RPMI8226 (cell line): Measurements from ENCODE around the gene ITPK1.

Experiments used
- DNase-seq: peaks from one replicate; pipeline ENCODE4 v3.0.0-alpha.2; 2015

The ITPK1 gene

DNA sequence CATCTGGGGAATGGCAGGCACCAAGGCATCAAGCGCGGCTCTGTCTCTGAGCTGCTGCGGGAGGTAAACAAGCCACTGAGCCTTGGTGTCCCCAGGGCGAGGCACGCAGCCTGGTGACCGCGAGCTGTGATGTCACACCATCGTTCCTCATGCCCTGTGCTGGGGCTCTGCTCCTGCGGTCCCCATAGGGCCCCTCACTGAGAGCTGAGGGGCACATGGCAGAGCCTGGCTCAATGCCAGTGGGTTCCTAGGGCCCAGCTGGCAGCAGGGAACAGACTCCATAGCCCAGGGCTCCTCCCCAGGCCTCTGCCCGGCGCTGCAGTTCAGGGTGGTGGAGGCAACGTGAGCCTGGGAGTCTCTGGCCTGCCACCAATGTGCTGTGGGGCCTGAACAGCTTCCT, 170.2 kb downstream of the ITPK1 start:
- no peak for DNase-seq

DNA sequence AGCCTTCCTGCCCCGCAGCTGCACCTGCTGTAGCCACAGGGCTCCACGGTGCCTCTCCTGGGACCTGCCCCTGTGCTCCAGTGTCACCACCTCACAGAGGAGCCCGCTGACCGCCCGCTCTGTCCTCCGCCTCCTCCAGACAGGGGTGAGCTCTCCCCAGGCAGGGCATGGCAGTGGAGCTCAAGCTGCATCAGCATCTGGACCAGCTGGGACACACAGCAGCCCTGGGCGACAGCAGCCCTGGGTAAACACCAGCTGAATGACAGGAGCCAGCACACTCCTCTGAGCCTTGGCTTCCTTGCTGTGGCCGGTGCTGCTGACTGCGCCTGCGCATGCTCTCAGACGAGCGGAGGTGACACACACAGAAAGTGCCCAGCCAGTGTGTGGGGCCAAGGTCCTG, 170.7 kb downstream of the ITPK1 start:
- DNase-seq = no peak

DNA sequence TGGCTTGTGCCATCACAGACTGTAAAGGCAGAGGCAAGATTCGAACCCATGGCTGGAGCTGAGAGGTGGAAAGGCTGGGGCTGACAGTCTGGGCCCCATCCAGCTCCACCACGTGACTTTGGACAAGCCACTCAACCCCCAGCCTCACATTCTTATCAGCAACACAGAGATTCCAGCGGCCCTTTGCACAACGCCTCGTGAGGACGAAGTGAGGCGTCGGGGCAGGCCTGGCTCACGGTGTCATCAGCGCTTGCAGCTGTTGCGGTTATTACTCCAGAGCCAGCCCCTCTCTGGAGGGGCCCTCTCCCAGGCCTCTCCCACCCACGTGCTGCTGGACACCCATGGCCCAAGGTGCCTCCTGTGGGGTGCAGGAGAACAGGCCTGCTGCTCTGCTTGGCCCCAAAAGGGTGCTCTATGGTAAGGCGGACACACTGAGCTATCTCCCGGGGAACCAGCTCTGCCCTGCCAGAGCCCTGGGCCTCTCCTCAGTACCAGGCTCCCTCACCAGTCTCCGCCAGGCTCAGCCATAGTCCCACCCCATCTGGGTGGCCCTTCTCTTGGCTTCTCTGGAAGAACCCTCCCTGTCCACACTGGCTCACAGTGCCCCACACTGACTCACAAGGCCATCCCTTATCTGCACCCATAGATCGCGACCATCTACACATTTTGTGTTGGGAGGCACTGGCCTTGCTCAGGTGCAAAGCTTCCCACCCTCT, 171.7 kb downstream of the ITPK1 start:
- DNase-seq = no peak

DNA sequence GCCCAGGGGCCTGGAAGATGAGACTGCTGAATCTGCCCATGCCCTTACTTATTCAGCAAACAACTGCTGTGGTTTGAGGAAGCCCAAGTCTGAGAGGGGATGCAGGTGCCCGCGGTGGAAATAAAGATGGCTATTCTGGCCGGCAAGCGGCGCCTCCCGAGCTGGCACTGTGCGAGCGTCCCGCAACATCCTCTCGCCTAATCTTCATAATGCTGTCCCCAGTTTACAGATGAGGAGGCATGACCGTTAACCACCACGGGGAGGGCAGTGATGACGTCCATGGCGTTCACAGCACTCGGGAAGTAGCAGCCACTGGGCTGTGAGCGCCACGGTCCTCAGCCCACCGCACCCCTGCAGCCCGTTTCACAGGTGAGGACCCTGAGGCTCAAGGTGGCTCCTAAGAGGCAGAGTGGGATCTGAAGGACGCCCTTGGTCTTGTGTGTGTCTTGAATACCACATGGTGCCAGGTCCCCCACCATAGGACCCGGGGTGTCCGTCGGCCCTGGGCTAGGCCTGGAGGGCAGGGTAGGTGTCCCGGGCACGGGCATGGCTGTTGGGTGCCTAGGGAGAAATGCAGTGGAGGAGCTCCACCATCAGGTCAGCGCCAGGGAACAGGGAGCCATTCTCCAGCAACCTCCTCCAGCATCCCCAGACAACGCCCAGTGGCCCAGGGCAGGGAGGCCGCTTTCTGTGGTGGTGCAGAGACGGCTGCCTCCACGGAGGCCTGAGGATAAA, 172.6 kb downstream of the ITPK1 start:
- no peak for DNase-seq

DNA sequence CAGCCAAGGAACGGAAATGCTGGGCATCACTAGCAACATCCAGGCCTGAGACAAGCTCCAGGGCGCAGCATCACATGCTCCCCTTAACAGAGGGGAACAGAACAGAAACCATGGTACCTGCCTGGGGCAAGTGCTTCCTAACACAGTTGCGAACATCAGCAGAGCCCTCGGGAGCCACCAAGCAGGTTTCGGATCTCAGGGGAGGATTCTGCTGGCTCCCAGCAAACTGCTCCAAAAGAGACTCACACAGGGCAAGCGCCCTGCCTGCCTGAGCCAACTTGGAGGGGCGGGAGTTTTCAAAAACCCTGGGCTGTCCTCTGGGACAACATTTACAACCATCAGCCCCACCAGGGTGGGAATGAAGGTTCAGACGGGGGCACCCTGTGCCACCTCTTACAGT, 173.1 kb downstream of the ITPK1 start:
- DNase-seq = no peak

DNA sequence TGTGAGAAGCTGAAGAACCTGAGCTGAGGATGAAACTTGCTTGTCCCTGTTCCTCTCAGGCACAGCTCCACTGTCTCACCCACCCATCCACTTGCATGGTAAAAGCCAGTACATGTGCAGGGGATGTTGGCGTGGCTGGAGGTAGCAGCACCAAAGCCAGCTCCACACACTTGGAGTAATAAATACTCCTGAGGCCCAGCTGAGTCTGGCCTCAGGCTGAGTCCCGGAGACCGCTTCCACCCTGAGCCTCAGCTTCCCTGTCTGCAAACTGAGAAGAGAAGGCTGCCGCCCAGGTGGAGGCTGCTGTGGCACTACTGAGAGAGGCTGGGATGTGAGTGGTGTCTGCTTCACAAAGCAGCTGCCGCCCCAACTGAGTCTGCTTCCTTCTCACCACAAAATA, 173.6 kb downstream of the ITPK1 start:
- DNase-seq = no peak

DNA sequence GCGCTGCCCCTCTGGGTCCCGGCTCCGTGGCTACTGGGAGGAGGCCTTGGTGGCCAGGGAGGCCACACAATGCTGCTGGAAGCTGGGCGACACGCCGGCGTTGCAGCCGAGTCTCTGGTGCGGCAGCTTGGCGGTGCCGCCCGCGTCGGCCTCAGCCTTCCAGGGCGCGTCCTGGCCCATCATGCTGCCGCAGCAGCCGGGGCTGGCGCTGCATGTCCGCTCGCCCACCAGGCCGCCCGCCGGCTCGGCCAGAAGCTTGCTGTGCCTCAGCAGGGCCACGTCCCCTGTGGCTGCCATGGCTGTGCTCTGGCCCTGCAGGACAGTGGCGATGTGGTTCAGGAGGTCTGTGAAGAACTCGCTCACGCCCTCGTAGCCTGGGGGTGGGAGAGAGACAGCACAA, 174.2 kb downstream of the ITPK1 start:
- no peak for DNase-seq

DNA sequence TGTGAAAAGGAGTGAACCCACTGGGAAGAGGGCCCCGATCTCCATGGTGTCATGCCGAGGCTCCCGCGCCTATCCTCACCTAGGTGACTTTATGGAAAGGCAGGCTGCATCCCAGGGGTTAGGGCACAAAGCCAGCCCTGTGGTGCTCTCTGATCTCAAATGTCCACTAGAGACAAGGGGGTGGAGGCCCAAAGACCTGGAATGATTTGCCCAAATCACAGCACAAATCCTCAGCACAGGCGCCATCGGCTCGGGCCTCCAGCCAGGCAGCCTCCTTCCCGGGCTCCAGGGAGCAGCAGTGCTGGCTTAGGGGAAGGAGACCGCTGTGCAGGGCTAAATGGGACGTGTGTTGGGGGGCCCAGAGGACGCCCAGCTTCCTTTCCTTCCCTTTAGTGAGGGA, 175.2 kb downstream of the ITPK1 start:
- no peak for DNase-seq

DNA sequence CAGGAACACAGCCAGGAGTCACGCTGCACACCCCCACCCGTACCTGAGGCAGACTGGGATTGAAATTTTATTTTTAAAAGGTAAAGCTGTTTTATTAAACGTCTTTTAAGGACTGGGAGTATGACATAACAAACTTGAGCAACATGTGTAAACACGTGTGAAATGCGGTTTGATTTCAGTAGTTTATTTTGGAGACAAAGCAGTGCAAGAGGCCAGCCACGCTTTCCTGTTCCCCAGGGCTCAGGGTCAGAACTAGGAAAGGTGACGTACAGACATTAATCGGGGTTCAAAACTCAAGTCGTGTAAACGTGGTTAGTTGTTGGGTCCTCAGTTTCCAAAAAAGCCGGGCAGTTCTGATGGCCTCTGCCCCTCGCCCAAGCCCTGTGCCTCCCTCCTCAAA, 176.0 kb downstream of the ITPK1 start:
- DNase-seq = no peak

DNA sequence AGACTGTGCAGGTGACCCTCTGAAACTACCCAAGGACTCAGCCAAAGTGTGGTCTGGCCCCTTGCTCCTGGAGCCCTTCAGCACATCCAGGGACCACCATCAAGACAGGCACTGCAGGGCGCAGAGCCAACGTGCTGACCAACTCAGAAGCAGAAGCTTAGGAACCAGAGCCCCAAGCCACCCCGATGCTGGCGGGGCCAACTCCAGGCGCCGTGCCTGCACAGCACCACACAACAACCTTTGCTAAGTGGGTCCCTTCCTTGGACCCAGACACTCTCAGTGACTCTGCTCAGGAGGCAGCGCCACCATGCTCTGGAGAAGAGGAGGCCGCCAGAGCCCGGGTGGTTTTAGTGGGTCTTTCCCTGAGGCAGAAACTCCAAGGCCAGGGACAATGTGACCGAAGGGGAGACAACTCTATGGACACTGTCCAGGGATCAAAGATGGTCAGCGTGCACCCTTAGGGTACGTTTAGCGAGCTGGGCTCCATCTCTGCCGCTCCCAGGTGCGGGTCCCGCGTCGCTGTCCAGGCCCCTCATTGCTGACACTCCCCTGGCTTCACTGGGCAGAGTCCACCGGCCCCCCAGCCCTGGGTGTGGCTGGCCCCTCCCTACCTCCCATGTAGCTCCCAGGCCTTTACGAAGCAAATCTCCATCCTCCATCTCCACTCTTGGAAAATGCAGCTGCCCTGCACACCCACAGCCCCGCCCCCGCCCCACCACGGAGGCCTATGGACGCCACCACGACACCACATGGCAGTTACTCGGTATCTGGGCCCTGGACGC, 176.6 kb downstream of the ITPK1 start:
- DNase-seq = no peak

DNA sequence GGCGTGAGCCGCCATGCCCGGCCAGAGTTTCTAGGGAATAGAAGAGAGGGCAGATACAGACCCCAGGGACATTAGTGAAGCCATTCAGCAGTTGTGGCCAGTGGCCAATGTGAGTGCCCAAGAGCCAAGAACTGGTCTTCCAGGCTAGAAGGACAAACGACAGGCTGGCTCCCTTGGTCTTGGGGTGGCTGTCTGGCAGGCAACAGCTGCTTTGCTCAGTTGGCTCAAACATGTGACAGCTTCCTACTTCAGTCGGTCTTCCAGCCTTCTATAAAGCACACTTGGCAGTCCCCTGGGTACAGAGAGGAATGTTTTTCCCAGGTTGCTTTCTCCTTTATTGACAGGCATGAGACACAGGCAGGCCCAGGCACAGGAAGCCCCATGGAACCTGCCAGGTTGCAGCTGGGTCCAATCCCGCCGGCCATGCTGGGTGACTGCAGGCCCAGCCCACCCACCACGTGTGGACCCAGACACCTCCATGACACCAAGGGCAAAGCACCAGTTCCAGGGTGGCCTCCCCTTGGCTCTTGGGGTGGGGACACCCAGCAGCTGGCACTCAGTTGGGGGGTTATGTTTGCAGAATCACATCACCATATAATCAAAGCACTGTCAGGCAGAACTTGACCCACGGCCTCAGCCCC, 177.4 kb downstream of the ITPK1 start:
- no peak for DNase-seq

DNA sequence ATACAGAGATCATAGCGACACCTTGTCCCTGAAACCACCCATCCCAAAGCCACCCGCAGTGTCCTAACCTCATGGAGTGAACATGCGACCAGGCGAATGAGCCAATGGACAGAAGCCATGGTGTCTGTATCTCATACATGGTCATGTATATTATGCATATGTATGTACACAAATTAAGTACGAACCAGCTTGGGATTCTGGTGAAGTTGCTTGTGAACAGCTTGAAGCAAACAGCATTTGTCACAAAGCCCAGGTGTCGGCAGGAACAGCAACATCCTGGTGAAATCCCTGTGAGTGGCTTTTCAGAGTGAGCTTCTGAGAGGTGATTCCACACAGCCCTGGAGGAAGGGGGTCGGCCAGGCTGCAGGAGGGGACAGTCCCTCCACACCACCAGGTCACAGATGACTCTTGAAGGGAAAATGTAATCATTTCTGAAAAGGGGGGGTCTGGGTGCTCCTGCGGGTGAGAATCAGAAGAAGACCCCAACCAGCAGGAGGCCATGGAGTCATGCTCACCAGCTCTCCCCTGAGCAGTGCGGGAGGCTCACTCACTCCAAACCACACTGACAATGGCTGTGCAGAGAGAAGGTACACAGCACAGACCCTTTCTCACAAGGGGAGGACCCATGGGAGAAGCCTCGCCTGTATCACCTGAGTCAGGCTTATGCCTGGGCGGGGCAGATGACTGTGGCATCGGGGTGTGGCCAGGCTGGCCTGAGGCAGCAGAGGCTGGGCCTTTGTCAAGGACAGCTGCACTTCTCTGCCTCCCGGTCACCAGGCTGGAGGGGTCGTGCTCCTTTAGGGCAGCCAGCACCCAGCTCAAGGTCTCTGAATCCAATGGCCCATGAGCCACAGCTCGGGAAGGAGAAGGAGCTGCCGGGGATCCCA, 178.4 kb downstream of the ITPK1 start:
- DNase-seq = no peak

DNA sequence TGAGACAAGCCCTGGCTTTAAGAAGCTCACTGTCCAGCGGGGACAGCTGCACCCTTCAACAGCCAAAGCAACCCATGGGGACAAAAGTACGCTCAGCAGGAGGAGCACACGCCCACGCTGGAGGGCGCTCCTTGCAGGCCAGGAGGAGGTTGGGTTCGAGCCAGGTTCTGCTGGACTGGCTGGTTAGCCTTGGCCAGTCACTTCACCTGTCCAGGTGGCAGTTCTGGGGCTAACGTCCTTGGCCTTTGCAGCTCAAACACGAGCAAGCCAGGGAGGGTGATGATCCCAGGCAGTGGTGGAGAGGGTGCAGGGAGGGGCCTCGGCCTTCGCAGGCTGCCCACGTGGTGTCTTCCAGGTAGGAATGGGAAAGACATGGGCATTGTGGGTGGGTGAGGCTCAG, 179.6 kb downstream of the ITPK1 start:
- no peak for DNase-seq

DNA sequence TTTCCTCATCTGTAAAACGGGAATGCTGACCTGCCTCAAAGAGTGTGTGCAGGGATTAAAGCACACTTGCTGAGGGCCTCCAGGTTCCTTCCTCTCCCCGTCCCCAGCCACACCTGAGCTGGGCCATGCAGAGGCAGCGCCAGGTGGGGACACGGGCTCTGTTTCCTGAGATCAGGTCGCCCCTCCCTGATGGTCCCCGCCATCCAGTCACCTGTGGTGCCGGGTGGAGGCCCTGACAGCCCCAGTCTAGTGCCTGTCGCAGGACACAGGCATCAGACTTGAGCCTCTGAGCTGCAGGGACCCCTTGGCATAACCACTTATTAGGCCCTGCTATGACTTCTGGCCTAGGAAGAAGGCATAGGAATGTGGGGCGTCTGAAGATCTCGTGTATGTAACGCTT, 180.3 kb downstream of the ITPK1 start:
- DNase-seq = no peak

DNA sequence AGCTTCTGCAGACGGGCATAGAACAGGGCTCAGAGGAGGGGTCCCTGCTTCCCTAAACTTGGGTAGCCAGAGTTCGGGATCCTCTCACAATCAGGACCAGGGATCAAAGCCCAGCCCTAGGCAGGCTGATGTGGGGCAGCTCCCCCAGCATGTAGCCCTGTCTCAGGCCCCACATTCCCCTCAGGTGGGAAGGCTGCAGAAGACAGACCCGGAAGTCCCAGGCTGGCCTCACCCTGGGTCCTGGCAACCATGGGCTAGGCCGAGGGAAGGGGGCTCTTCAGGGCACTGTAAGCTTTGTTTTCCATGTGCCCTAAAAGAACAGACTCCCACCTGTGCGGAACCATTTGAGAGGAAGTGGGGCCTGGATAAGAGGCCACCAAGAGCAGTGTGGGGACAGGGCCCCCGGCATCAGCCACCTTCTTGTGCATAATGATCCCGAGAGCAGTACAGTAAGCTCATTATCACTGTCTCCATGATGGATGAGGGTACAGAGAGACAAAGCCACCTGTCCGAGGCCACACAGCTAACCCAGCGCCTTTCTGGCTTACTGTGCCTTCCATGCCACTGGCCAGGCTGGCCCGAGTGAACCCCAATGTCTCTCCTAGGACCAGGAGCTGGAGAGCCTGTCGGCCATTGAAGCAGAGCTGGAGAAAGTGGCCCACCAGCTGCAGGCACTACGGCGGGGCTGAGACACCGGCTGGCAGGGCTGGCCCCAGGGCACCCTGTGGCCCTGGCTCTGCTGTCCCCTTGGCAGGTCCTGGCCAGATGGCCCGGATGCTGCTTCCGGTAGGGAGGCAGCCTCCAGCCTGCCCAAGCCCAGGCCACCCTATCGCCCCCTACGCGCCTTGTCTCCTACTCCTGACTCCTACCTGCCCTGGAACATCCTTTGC, 181.3 kb downstream of the ITPK1 start:
- no peak for DNase-seq

DNA sequence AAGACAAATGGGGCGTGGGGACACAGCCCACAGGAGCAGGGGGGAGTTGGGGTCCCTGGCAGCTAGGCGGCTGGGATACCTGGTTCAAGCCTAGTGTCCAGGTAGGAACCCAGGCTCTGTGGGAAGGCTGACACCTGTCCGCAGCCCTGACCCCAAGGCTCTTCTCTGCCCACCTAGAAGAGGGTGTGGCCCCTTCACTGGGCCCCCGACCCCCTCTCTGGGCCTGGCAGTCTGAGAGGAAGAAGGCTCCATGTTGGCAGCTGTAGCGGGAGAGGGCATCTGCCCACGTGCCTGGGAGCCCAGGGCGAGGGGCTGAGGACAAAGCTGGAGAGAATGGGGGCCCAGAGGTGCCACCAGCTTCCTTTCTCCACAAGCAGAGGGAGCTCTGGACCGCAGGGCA, 182.2 kb downstream of the ITPK1 start:
- no peak for DNase-seq

DNA sequence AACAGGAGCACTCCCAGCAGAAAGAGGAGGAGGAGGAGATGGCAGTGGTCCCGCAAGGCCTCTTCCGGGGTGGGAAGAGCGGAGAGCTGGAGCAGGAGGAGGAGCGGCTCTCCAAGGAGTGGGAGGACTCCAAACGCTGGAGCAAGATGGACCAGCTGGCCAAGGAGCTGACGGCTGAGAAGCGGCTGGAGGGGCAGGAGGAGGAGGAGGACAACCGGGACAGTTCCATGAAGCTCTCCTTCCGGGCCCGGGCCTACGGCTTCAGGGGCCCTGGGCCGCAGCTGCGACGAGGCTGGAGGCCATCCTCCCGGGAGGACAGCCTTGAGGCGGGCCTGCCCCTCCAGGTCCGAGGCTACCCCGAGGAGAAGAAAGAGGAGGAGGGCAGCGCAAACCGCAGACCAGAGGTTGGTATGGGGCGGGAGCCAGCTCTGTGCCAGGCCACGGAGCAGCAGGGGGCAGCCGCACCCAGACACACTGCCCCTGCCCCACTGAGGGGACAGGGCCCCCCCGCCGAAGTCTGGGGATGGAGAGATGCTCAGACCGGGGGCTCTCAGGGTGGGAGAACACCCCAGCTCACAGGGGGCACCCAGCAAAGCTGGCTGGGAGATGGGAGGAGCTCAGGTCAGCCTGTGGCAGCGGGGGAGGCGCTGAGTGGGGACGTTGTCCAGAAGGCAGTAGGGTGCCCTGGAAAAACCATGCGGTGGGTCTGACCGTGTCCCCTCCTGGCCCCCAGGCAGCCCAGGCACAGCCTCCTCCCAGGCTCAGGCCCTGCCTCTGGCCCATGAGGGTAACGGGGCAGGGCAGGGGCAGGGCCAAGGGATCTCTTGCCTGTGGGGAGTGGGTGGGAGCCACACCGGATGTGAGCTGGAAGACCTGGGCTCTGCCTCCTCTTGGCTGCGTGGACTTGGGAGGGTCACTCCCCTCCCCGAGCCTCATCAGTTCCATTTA, 183.0 kb downstream of the ITPK1 start:
- no peak for DNase-seq

DNA sequence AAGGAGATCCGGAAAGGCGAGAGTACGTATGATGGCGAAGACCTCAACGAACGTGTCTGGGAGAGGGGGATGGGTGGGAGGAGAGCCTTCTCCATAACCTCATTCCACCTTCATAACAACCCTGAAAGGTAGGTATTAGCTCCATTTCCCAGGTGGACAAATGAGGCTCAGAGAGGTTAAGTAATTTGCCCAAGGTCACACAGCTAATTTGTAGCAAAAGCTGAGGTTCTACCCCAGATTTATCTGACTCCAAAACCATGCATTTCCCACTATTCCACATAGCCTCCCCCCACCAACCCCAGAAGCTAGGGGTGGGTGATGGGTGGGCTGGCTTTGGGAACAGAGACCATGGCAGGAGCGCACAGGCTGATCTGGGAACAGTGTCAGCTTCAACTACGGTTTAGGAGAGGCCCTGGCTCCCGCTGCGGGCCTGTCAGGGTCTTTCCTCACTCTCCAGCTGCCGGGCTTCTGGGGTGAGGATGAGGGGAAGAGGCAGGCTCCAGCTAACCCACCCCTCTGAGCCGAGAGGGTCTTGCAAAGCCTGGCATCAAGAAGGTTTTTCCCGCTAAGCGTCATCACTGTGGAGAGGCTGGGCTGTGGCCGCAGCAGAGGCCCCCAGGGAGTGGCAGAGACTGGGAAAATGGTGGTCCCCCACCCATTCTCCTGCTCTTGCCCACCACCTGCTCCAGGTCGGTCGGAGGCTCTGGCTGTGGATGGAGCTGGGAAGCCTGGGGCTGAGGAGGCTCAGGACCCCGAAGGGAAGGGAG, 183.9 kb downstream of the ITPK1 start:
- no peak for DNase-seq
